Measurements from ENCODE around the gene EPHA4.

Gene EPHA4

GRCh38 chr2:221464971-221465370 lies 107.1 kb downstream of the EPHA4 start:
- no peak for DNase-seq

GRCh38 chr2:221463241-221463896 lies 108.7 kb downstream of the EPHA4 start:
- no peak for DNase-seq

- DNase-seq = no peak
Observed at GRCh38 chr2:221461901-221462300, 110.2 kb downstream of the EPHA4 start.

GRCh38 chr2:221460136-221460535 lies 112.0 kb downstream of the EPHA4 start:
- no peak for DNase-seq

- DNase-seq = no peak
Observed at GRCh38 chr2:221458578-221458977, 113.5 kb downstream of the EPHA4 start.

- DNase-seq = no peak
Observed at GRCh38 chr2:221455214-221455613, 116.9 kb downstream of the EPHA4 start.

- no peak for DNase-seq
Observed at GRCh38 chr2:221454459-221455105, 117.5 kb downstream of the EPHA4 start.

- DNase-seq = no peak
Observed at GRCh38 chr2:221451862-221452788, 120.0 kb downstream of the EPHA4 start.

GRCh38 chr2:221450280-221450679 lies 121.8 kb downstream of the EPHA4 start:
- no peak for DNase-seq

GRCh38 chr2:221449406-221449805 lies 122.7 kb downstream of the EPHA4 start:
- DNase-seq = no peak

GRCh38 chr2:221448844-221449390 lies 123.2 kb downstream of the EPHA4 start:
- no peak for DNase-seq

GRCh38 chr2:221448057-221448843 lies 123.9 kb downstream of the EPHA4 start:
- DNase-seq = no peak

- DNase-seq = no peak
Observed at GRCh38 chr2:221447310-221447709, 124.8 kb downstream of the EPHA4 start.

- DNase-seq = no peak
Observed at GRCh38 chr2:221446140-221446539, 126.0 kb downstream of the EPHA4 start.

GRCh38 chr2:221444106-221444505 lies 128.0 kb downstream of the EPHA4 start:
- no peak for DNase-seq

- no peak for DNase-seq
Observed at GRCh38 chr2:221443645-221444044, 128.5 kb downstream of the EPHA4 start.

- no peak for DNase-seq
Observed at GRCh38 chr2:221442128-221442527, 130.0 kb downstream of the EPHA4 start.

GRCh38 chr2:221439761-221440479 lies 132.2 kb downstream of the EPHA4 start:
- DNase-seq = no peak

GRCh38 chr2:221437056-221437455 lies 135.0 kb downstream of the EPHA4 start:
- no peak for DNase-seq

GRCh38 chr2:221435171-221435570 lies 136.9 kb downstream of the EPHA4 start:
- DNase-seq = no peak

GRCh38 chr2:221434142-221434541 lies 138.0 kb downstream of the EPHA4 start:
- DNase-seq = no peak

- no peak for DNase-seq
Observed at GRCh38 chr2:221431477-221431876, 140.6 kb downstream of the EPHA4 start.

All from activated CD4-positive, CD25-positive, alpha-beta regulatory T cell (primary cell).